Activated T-cell treated with anti-CD3 and anti-CD28 coated beads for 48 hours (primary cell): ENCODE data around the gene FUT2.
"Not testable (repeated sequence)": the region's sequence is repeated elsewhere in the genome, so short reads cannot be mapped to it uniquely, and the experiment has no call there.

Experiments used
- DNase-seq: peaks from one replicate; pipeline ENCODE4 v3.0.0-alpha.2; 2020; ENCODE audit warnings: low read depth

The FUT2 gene

GRCh38 chr19:48702701-48703100 is 6.9 kb downstream of the FUT2 start:
- DNase-seq: no peak

- no peak for DNase-seq
These were observed 7.5 kb downstream of the FUT2 start for GRCh38 chr19:48703316-48703715.

GRCh38 chr19:48705431-48705830 is 9.7 kb downstream of the FUT2 start:
- DNase-seq: no peak

- DNase-seq: no peak
These were observed 12.7 kb downstream of the FUT2 start for GRCh38 chr19:48708471-48708870.

GRCh38 chr19:48711106-48711662 is 15.4 kb downstream of the FUT2 start:
- DNase-seq: no peak

- DNase-seq: no peak
These were observed 17.5 kb downstream of the FUT2 start for GRCh38 chr19:48713041-48713863.

- DNase-seq: peak; percentile 98
These were observed 18.3 kb downstream of the FUT2 start for GRCh38 chr19:48713864-48714755.

- DNase-seq: no peak
These were observed 19.2 kb downstream of the FUT2 start for GRCh38 chr19:48714759-48715675.

GRCh38 chr19:48715681-48716171 is 20.0 kb downstream of the FUT2 start:
- DNase-seq: no peak

GRCh38 chr19:48716562-48717291 is 21.0 kb downstream of the FUT2 start:
- no peak for DNase-seq

GRCh38 chr19:48718106-48718505 is 22.3 kb downstream of the FUT2 start:
- DNase-seq: not testable (repeated sequence)

GRCh38 chr19:48718711-48719231 is 23.0 kb downstream of the FUT2 start:
- DNase-seq: no peak

GRCh38 chr19:48719263-48720171 is 23.7 kb downstream of the FUT2 start, which contains the start of gene MAMSTR:
TSS of gene MAMSTR (minus strand) at chr19:48719725. CDS start at chr19:48719031, 694 bp downstream.
- DNase-seq: no peak

- no peak for DNase-seq
These were observed 24.5 kb downstream of the FUT2 start for GRCh38 chr19:48720251-48720612.

GRCh38 chr19:48720613-48721296 is 25.0 kb downstream of the FUT2 start:
- DNase-seq: peak; percentile 88

GRCh38 chr19:48722196-48722708 is 26.5 kb downstream of the FUT2 start:
- DNase-seq: no peak

- no peak for DNase-seq
These were observed 29.3 kb downstream of the FUT2 start for GRCh38 chr19:48724796-48725753.
